C4-2B (cell line): ENCODE measurements around the gene CPD.
"Not testable (repeated sequence)": the region's sequence is repeated elsewhere in the genome, so short reads cannot be mapped to it uniquely, and the experiment has no call there.

ENCODE experiments used
- H3K27ac ChIP-seq: fragments of 450-650 bp; 2 replicates; pipeline ENCODE4 v1.5.1; 2017
- ZFX ChIP-seq: fragments of 450-650 bp; IDR thresholded peaks from 2 replicates; pipeline ENCODE4 v1.6.1; 2017
- TF ChIP-seq, protein P1 (sequence below): fragments of 450-650 bp; conservative IDR thresholded peaks from 2 replicates; pipeline ENCODE4 v1.5.1; 2017; ENCODE audit warnings: mild to moderate bottlenecking

The CPD gene

DNA sequence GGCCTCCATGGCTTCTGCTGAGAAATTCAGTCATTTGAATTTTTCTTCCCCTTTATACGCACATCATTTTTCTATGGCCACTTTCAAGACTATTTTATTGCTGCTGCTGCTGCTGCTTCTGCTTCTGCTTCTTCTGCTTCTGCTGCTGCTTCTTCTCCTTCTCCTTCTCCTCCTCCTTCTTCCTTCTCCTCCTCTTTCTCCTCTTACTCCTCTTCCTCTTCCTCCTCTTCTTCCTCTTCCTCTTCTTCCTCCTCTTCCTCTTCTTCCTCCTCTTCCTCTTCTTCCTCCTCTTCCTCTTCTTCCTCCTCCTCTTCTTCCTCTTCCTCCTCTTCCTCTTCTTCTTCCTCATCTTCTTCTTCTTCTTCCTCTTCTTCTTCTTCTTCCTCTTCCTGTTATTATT, 22.4 kb downstream of the CPD start:
- TF ChIP-seq, protein P1, sequence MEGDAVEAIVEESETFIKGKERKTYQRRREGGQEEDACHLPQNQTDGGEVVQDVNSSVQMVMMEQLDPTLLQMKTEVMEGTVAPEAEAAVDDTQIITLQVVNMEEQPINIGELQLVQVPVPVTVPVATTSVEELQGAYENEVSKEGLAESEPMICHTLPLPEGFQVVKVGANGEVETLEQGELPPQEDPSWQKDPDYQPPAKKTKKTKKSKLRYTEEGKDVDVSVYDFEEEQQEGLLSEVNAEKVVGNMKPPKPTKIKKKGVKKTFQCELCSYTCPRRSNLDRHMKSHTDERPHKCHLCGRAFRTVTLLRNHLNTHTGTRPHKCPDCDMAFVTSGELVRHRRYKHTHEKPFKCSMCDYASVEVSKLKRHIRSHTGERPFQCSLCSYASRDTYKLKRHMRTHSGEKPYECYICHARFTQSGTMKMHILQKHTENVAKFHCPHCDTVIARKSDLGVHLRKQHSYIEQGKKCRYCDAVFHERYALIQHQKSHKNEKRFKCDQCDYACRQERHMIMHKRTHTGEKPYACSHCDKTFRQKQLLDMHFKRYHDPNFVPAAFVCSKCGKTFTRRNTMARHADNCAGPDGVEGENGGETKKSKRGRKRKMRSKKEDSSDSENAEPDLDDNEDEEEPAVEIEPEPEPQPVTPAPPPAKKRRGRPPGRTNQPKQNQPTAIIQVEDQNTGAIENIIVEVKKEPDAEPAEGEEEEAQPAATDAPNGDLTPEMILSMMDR, result no peak
- TF ChIP-seq ZFX, result no peak
- no peak overlapping the region for H3K27ac ChIP-seq

DNA sequence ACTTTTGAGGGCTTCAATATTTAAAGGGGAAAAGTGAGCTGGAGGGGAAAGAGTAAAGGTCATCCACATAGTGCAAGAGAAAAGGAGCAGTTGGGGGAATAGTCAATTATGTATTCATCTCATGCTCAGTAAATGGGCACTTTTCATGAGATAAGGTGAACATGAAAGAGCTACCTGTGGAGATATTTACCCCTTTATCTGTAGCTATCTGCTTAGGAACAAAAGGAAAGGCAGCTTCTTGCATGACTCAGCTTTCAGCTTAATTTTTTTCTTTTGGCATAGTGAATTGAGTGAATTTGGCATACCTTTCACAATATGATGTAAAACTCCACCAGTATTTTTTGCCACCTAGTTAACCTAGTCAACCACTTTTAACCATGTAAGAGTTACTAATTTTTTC, 26.4 kb downstream of the CPD start:
- H3K27ac ChIP-seq, result no peak overlapping the region
- TF ChIP-seq, protein P1, result no peak
- TF ChIP-seq ZFX, result no peak

GRCh38 chr17:30410627-30411026, 31.9 kb downstream of the CPD start:
- not testable (repeated sequence) for H3K27ac ChIP-seq

DNA sequence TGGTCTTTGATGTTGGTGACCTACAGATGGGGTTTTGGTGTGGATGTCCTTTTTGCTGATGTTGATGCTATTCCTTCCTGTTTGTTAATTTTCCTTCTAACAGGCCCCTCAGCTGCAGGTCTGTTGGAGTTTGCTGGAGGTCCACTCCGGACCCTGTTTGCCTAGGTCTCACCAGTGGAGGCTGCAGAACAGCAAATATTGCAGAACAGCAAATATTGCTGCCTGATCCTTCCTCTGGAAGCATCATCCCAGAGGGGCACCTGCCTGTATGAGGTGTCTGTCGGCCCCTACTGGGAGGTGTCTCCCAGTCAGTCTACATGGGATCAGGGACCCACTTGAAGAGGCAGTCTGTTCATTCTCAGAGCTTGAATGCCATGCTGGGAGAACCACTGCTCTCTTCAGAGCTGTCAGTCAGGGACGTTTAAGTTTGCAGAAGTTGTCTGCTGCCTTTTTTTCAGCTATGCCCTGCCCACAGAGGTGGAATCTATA, 33.3 kb downstream of the CPD start:
- not testable (repeated sequence) for H3K27ac ChIP-seq

GRCh38 chr17:30413109-30413508, 34.4 kb downstream of the CPD start:
- H3K27ac ChIP-seq, result no peak overlapping the region
- TF ChIP-seq, protein P1, result no peak
- no peak for TF ChIP-seq ZFX

DNA sequence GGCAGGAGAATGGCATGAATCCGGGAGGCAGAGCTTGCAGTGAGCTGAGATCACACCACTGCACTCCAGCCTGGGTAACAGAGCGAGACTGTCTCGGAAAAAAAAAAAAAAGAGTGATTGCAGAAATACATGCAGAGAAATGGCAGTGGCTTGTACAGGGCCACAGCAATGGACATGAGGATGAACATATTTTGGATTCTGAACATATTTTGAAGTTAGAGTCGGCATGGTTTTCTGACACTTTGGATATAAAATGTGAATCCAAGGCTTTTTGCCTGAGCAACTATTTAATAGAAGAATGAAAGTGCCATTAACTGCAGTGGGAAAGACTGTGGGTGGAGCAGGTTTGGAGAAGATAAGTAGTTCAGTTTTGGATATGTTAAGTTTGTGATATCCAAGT, 35.8 kb downstream of the CPD start:
- H3K27ac ChIP-seq, result no peak overlapping the region
- no peak for TF ChIP-seq ZFX
- TF ChIP-seq, protein P1, result no peak

DNA sequence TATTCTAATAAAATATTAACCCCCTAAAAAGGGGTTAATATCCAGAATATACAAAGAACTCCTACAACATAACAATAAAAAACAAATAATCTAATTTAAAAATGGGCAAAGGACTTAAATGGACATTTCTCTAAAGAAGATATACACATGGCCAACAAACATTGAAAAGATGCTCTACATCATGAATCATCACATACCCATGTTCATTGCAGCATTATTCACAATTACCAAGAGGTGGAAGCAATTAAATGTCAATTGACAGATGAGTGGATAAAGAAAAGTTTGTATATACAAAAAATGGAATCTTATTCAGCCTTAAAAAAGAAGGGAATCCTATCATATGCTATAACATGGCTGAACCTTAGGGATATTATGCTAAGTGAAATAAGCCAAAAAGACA, 36.8 kb downstream of the CPD start:
- TF ChIP-seq ZFX, result no peak
- TF ChIP-seq, protein P1, result no peak
- H3K27ac ChIP-seq, result no peak overlapping the region

DNA sequence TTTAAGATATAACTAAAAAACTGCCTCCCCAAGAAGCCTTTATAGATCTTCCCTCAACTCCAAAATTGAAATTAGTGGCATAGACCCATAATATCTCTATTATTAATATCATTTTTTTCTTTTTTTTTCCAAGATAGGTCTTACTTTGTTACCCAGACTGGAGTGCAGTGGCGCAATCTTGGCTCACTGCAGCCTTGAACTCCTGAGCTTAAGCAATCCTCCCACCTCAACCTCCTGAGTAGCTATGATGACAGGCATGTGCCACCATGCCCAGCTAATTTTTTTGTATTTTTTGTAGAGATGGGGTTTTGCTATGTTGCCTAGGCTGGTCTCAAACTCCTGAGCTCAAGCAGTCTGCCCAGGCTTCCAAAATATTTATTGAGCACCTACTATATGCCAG, 39.3 kb downstream of the CPD start:
- H3K27ac ChIP-seq, result not testable (repeated sequence)

DNA sequence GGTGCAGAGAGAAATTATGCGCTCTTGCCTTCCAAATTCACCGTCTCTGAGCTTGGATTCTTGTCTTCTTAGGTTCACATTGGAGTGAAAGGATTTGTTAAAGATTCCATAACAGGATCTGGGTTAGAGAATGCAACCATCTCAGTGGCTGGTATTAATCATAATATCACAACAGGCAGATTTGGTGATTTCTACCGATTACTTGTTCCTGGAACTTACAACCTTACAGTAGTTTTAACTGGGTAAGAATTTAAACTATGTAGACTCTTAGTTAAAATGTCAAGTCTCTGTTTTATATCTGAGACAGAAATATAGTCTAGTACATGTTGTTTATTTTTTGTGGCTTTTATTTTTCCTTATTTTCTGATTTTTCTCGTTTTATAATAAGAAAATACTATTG, 42.9 kb downstream of the CPD start:
- no peak overlapping the region for H3K27ac ChIP-seq
- no peak for TF ChIP-seq ZFX
- TF ChIP-seq, protein P1, result no peak
